GM18861 (cell line): ENCODE data around the gene IL18.
A peak's percentile ranks its signal among the peaks of the same experiment; 100 is the strongest.
"Not testable (repeated sequence)": the region's sequence is repeated elsewhere in the genome, so short reads cannot be mapped to it uniquely, and the experiment has no call there.

Experiments used
- ATAC-seq: cut with Tn5 transposase; IDR thresholded peaks from one replicate; pipeline ENCODE4 v1.9.1; 2021; ENCODE audit not compliant: unreplicated experiment

The IL18 gene

GRCh38 chr11:112172362-112172994 is 8.6 kb upstream of the IL18 start:
- ATAC-seq, result peak; percentile 80

- no peak for ATAC-seq
Observed at GRCh38 chr11:112167145-112167544, 3.3 kb upstream of the IL18 start, which contains the start of gene TEX12. Gene TEX12 (plus strand): TSS chr11:112167372. CDS start chr11:112169269, 1,897 bp downstream.

GRCh38 chr11:112166562-112166961 is 2.7 kb upstream of the IL18 start:
- ATAC-seq, result no peak

GRCh38 chr11:112165049-112165448 is 1.2 kb upstream of the IL18 start:
- no peak for ATAC-seq

- ATAC-seq, result no peak
Observed at GRCh38 chr11:112162761-112163546, 940 bp downstream of the IL18 start.

- ATAC-seq, result not testable (repeated sequence)
Observed at GRCh38 chr11:112162200-112162599, 1.7 kb downstream of the IL18 start.

- ATAC-seq, result no peak
Observed at GRCh38 chr11:112161012-112161411, 2.9 kb downstream of the IL18 start.

GRCh38 chr11:112160091-112160848 is 3.6 kb downstream of the IL18 start:
- no peak for ATAC-seq

- ATAC-seq, result no peak
Observed at GRCh38 chr11:112159098-112160065, 4.5 kb downstream of the IL18 start.

- ATAC-seq, result no peak
Observed at GRCh38 chr11:112156956-112157766, 6.7 kb downstream of the IL18 start.

- no peak for ATAC-seq
Observed at GRCh38 chr11:112156153-112156955, 7.5 kb downstream of the IL18 start.

- no peak for ATAC-seq
Observed at GRCh38 chr11:112150517-112150916, 13.4 kb downstream of the IL18 start.

- no peak for ATAC-seq
Observed at GRCh38 chr11:112143597-112143996, 20.3 kb downstream of the IL18 start.

GRCh38 chr11:112134473-112134872 is 29.4 kb downstream of the IL18 start:
- ATAC-seq, result no peak

GRCh38 chr11:112132737-112133136 is 31.2 kb downstream of the IL18 start:
- ATAC-seq, result no peak

GRCh38 chr11:112129656-112130055 is 34.2 kb downstream of the IL18 start:
- ATAC-seq, result no peak

GRCh38 chr11:112128483-112129121 is 35.3 kb downstream of the IL18 start:
- no peak for ATAC-seq

- ATAC-seq, result no peak
Observed at GRCh38 chr11:112127056-112127455, 36.8 kb downstream of the IL18 start.
